GM21447 (cell line): ENCODE results near the gene CELF4.

ENCODE experiments used
- ATAC-seq: cut with Tn5 transposase; IDR thresholded peaks from one replicate; pipeline ENCODE4 v1.9.1; 2021; ENCODE audit not compliant: unreplicated experiment

CELF4 gene

GRCh38 chr18:37299471-37300304, 265.9 kb downstream of the CELF4 start:
- ATAC-seq = peak; percentile 76

DNA sequence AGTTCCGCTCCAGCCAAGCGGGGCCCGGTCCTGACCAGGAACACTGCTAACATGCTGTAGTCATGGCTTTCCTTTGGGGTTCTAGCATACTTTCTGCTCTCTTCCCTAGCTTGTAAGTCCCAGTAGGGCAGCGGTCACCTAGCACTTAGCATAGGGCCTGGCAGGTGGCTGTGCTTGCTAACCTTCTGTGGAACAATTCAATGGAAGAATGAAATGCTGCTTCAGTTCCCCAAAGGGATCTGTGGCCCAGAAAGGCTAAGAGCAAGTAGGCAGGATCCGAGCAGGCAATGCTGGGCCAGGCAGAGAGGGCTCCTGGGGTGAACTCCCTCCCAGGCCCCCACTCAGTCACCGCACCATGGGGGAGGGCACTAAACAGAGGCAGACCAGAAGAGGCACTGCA, 266.8 kb downstream of the CELF4 start:
- no peak for ATAC-seq

- ATAC-seq = no peak
Measured at GRCh38 chr18:37297106-37297505, 268.5 kb downstream of the CELF4 start.

GRCh38 chr18:37294951-37295350, 270.6 kb downstream of the CELF4 start:
- ATAC-seq = no peak

GRCh38 chr18:37293359-37293758, 272.2 kb downstream of the CELF4 start:
- no peak for ATAC-seq

DNA sequence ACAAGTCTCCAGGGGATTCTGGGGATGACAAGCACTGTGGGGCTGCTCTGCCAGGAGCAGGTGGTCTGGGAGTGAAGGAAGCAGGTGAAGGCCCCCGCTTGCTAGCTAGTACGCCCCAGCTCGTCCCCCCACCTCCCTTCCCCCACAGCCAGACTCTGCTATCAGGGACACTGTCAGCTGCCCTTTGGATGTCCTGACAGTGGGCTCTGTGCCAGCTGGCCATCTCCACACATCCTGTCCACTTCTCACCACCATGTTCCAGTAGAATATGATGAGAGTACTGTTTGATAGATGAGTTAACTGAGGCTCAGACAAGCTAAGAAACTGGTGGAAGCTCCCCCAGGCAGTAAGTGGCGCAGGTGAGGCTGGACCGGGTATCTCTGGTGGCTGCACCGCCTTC, 276.2 kb downstream of the CELF4 start:
- no peak for ATAC-seq

GRCh38 chr18:37287601-37288000, 278.0 kb downstream of the CELF4 start:
- ATAC-seq = no peak

GRCh38 chr18:37286801-37287200, 278.8 kb downstream of the CELF4 start:
- no peak for ATAC-seq

DNA sequence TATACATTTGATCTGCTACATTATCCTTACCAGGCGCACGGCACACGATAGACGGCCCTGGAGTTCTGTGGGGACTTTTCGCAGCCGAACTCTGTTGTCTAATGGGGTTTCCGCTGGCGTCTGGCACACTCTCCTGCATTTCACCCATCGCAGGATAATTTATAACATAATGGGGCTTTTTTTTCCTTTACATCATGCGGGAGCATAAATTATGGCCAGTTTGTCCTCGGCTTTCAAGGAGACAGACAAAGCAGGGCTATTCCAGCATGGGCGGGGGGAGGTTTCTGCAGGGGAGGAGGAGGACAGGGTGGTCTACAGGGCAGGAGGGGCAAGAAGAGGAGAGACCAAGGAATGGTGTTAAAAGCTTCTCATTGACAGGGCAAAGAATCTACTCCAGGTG, 279.8 kb downstream of the CELF4 start:
- no peak for ATAC-seq

DNA sequence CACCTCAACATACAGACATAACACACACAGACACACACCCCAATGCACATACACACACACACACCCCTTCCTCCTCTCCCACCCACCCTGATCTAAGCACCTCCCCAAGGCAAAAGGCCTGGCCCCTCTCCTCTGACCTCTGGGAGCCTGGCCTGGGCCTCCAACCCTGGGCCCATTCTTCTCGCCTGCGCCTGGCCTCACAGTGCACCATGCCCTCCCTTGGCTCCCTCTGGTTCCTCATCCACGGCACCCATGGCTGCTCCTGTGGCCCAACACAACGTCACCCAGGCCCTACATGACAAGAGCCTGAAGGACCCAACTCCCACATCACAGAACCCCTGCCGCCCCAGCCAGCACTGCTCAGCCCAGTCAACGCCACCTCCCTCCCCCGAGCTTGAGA, 281.3 kb downstream of the CELF4 start:
- ATAC-seq = no peak

GRCh38 chr18:37282386-37283037, 283.1 kb downstream of the CELF4 start:
- no peak for ATAC-seq

DNA sequence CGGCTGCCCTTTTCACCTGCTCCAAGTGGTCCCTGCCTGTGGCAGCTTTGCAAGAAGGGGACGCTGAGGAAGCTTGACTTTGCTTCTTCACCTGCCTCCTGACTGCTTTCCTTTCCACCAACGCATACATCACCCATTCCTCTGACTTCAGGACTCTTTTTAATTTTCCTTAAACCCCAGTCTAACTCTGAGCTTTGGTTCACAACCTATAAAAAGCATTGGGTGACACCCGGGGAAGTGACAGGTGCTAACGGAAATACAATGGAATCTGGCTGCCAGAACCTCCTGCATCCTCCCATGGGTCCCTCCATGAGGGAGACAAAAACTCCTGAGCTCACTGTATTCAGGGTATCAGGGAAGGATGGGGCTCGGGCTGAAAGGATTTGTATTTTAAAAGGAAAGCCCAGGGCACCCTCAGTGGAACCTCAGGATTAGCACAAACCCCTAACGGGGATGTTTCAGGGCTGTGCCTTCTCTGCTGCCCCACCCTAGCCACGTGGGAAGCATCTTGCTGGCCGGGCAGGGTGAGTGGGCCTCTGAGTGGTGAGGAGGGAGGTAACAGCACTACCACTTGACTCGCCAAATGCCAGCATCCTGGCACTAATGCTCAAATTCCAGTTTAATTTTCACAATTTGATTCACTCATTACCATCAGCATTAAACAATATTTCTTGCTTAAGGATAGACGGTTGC, 284.8 kb downstream of the CELF4 start:
- no peak for ATAC-seq

GRCh38 chr18:37277804-37278203, 287.8 kb downstream of the CELF4 start:
- ATAC-seq = no peak

GRCh38 chr18:37276111-37276890, 289.3 kb downstream of the CELF4 start:
- no peak for ATAC-seq

DNA sequence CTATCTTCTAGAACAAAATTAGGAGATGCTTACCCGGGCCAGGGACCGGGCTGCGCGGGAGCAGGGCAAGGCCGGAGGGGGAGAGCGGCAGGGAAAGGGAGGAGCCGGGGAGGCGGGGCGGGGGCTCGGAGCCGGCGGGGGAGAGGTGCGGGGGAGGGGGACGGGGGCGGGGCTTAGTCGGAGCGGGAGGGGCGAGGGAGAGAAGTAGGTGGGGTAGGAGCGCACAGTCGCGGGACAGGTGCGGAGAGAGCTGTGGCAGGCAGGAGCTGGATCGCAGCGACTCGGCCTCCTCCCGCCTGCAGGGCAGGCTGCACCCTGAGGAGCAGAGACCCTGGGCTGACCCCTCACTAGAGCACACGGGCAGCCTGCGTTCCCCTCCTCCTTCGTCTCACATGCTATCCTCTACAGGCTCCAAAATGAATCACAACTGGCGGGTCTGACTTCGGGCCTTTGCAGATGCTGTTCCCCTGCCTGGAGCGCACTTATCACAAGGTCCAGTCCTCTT, 290.3 kb downstream of the CELF4 start:
- no peak for ATAC-seq

GRCh38 chr18:37274309-37275236, 291.0 kb downstream of the CELF4 start:
- ATAC-seq = no peak

GRCh38 chr18:37272841-37273240, 292.8 kb downstream of the CELF4 start:
- ATAC-seq = no peak

- ATAC-seq = no peak
Measured at GRCh38 chr18:37272226-37272625, 293.4 kb downstream of the CELF4 start.

GRCh38 chr18:37270666-37271052, 294.9 kb downstream of the CELF4 start:
- no peak for ATAC-seq
